Adipocyte (in vitro differentiated cells): ENCODE data around the gene COPE.
"Not testable (repeated sequence)": the region's sequence is repeated elsewhere in the genome, so short reads cannot be mapped to it uniquely, and the experiment has no call there.

Experiments used
- DNase-seq: peaks from one replicate; pipeline ENCODE4 v3.0.0-alpha.2; 2015; ENCODE audit warnings: low read depth
- H3K27me3 ChIP-seq: replicated peaks from 2 replicates; pipeline ENCODE4 v1.7.0; 2013; ENCODE audit warnings: mild to moderate bottlenecking, low read length, moderate library complexity; ENCODE audit not compliant: control insufficient read depth, insufficient read depth
- H3K36me3 ChIP-seq: 2 replicates; pipeline ENCODE4 v1.7.0; 2013; ENCODE audit warnings: low read length, mild to moderate bottlenecking, moderate library complexity; ENCODE audit not compliant: control insufficient read depth, insufficient read depth, severe bottlenecking
- H3K4me1 ChIP-seq: 2 replicates; pipeline ENCODE4 v1.7.0; 2013; ENCODE audit warnings: mild to moderate bottlenecking, low read length, moderate library complexity; ENCODE audit not compliant: control insufficient read depth, insufficient read depth
- H3K4me3 ChIP-seq: 2 replicates; pipeline ENCODE4 v1.7.0; 2013; ENCODE audit warnings: mild to moderate bottlenecking, low read length, moderate library complexity
- H3K9ac ChIP-seq: 2 replicates; pipeline ENCODE4 v1.7.0; 2013; ENCODE audit warnings: mild to moderate bottlenecking, low read length, moderate library complexity
- H3K9me3 ChIP-seq: 2 replicates; pipeline ENCODE4 v1.7.0; 2013; ENCODE audit warnings: mild to moderate bottlenecking, low read length, moderate library complexity; ENCODE audit not compliant: control insufficient read depth

Gene COPE

DNA sequence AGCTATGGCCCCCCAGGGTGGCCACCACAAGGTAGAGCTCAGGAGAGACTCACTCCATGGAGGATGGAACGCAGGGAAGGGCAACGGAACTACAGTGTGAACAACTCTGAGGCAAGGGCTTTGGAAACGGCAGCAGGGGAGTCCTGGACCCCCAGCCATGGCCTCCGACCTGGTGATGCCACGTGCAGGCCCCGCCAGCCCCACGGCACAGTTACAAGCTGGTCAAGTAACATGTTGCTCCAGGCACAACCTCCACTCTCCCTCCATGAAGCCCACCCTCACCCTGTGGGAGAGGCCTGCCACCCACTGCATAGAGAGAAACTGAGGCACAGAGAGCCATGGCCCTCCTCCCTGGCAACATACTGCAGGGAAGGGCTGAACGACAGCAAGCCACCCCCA, 14.1 kb downstream of the COPE start:
- no peaks in the 10 kb centered on the region for H3K27me3 ChIP-seq
- peaks cover 64% of the 10 kb centered on the region for H3K36me3 ChIP-seq
- no peak overlapping the region for H3K9ac ChIP-seq
- H3K4me1 ChIP-seq, result no peaks in the 10 kb centered on the region
- DNase-seq, result no peak
- no peaks in the 10 kb centered on the region for H3K9me3 ChIP-seq
- no peak overlapping the region for H3K4me3 ChIP-seq

DNA sequence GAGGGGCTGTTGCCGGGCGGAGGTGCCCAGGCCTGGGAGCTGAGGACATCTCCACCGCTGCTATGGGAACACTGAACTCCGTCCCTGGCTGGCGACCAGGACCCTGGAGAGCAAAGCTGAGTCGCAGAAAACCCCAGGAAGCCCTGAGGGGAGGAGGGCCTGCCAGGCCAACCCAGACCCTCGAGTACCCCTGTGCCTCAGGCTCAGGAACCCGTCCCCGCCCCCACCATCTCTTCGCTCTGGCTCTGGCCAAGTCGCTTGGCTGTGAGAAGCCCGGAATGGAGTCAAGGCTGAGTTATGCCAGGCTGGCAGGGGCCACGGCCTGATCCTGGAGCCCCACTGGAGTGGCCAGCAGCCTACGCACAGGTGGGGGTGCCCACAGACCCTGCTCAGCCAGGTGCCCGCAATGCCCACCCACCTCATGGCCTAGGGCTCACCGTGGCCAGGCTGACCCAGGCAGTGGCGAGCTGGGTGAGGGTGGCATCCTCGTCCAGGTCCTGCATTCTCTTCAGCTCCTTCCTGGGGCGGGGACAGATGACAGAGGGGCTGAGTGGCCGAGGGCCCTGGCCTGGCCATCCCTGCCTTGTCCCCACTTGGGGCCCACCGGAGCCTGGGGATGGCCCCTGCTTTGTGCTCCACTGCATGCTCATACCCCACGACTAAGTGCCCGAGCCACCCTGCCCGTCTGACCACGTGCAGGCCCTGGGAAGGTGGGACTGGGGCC, 14.7 kb downstream of the COPE start:
- Histone ChIP-seq H3K27me3 (no peaks in the 10 kb centered on the region), H3K36me3 (peaks cover 63% of the 10 kb centered on the region), H3K9ac (no peak overlapping the region), H3K4me3 (no peak overlapping the region), H3K4me1 (no peaks in the 10 kb centered on the region), H3K9me3 (no peaks in the 10 kb centered on the region)
- DNase-seq, result no peak

DNA sequence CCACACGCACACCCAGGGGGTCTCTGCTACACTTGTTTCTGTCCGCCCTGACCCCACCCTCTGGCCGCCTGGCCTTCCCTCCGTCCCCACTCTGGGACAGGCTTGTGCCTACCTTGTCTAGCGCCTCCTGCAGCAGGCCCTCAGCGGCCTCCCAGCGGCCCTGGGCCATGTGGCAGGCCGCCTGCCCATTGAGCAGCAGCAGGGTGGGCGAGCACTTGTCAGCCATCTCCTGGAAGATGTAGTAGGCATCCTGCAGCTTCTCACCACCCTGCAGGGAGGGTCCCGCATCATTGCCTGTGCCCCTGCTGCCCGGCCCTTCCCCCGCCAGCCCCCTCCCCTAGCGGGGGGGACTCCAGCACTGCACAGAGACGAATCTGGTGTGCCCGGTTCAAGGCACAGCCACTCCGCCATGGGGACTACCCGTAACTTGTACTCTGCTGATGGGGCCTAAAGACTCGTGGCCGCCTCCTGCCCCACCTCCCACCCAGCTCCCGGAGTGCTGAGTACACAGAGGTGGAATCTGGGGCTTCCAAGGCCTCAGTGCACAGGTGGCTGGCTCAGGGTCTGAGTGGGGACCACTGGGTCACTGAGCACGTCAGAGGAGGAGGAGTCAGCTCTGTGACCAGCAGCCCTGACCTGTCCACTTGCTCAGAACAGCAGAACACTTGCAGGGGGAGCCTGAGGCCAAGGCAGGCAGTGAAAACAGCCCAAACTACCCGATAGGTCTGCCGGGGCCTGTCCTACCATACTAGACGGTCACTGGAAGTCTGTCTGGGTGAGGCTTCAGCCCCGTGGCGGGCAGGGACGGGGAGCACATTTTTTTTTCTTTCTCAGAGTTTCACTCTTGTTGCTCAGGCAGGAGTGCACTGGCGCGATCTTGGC, 15.8 kb downstream of the COPE start:
- H3K4me1 ChIP-seq, result no peaks in the 10 kb centered on the region
- peaks cover 62% of the 10 kb centered on the region for H3K36me3 ChIP-seq
- no peak overlapping the region for H3K4me3 ChIP-seq
- no peaks in the 10 kb centered on the region for H3K27me3 ChIP-seq
- no peaks in the 10 kb centered on the region for H3K9me3 ChIP-seq
- H3K9ac ChIP-seq, result no peak overlapping the region
- no peak for DNase-seq

DNA sequence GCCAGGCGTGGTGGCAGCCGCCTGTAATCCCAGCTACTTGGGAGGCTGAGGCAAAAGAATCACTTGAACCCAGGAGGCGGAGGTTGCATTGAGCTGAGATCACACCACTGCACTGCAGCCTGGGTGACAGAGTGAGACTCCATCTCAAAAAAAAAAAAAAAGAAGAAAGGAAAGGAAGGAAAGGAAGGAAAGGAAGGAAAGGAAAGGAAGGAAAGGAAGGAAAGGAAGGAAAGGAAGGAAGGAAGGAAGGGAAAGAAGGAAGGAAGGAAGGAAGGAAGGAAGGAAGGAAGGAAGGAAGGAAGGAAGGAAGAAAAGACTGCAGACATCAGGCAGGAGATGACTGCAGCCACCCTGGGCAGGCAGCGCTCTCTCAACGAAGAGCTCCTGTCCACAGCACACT, 16.7 kb downstream of the COPE start:
- not testable (repeated sequence) for H3K4me1 ChIP-seq, H3K9ac ChIP-seq, H3K27me3 ChIP-seq, DNase-seq, H3K4me3 ChIP-seq, H3K9me3 ChIP-seq
- peaks cover 56% of the 10 kb centered on the region for H3K36me3 ChIP-seq

DNA sequence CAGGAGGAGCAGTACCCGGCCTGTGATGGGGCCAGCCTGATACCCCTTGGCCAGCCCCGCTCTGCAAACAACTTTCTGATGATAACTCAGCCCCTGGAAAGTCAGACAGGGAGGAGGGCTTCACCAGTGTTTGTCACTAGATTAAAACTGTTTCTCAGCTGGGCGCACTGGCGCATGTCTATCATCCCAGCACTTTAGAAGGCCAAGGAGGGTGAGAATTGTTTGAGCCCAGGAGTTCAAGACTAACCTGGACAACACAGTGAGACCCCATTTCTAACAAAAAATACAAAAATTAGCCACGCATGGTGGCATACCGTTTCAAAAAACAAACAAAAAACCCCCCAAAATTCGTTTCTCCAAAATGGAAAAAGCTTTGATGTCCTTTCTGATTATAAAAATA, 17.7 kb downstream of the COPE start:
- no peak overlapping the region for H3K4me3 ChIP-seq
- H3K4me1 ChIP-seq, result no peaks in the 10 kb centered on the region
- H3K9ac ChIP-seq, result no peak overlapping the region
- H3K9me3 ChIP-seq, result no peaks in the 10 kb centered on the region
- DNase-seq, result no peak
- H3K36me3 ChIP-seq, result peaks cover 46% of the 10 kb centered on the region
- no peaks in the 10 kb centered on the region for H3K27me3 ChIP-seq

DNA sequence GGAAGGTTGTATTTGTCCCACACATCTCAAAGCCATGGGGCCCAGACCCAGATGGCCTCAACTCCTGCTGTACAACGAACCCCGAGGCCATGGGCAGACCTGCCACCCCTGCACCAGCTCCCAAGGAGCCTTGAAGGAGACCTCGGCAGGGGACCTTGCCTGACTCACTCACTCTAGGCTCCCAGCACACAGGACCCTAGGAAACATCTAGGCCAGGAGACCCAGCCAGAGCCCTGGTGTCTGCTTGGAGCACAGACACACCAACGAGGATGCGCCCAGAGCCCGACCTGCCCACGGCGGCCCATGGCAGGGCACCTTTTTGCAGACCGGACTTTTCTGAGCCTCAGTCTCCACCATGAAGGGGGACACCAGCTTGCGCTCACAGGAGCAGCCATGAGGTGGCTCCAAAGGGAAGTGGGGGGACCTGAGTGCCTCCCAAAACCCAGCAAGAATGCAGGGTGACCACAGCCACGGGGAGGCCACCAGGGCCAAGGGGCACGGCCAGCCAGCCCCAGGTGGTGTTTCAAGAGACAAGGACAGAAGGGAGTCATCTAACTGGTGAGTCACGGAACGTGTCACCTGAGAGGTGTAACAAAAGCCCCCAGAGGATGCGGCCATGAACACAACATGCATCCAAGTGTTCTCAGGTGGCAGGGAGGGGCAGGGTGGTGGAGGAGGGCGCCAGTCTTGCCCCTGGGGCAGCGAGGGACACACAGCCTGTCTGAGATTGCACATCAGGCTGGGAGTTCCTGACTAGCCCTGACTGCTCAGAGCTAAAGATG, 18.3 kb downstream of the COPE start:
- Histone ChIP-seq H3K4me3 (no peak overlapping the region), H3K4me1 (no peaks in the 10 kb centered on the region), H3K9me3 (no peaks in the 10 kb centered on the region), H3K36me3 (peaks cover 40% of the 10 kb centered on the region), H3K27me3 (no peaks in the 10 kb centered on the region), H3K9ac (no peak overlapping the region)
- no peak for DNase-seq

DNA sequence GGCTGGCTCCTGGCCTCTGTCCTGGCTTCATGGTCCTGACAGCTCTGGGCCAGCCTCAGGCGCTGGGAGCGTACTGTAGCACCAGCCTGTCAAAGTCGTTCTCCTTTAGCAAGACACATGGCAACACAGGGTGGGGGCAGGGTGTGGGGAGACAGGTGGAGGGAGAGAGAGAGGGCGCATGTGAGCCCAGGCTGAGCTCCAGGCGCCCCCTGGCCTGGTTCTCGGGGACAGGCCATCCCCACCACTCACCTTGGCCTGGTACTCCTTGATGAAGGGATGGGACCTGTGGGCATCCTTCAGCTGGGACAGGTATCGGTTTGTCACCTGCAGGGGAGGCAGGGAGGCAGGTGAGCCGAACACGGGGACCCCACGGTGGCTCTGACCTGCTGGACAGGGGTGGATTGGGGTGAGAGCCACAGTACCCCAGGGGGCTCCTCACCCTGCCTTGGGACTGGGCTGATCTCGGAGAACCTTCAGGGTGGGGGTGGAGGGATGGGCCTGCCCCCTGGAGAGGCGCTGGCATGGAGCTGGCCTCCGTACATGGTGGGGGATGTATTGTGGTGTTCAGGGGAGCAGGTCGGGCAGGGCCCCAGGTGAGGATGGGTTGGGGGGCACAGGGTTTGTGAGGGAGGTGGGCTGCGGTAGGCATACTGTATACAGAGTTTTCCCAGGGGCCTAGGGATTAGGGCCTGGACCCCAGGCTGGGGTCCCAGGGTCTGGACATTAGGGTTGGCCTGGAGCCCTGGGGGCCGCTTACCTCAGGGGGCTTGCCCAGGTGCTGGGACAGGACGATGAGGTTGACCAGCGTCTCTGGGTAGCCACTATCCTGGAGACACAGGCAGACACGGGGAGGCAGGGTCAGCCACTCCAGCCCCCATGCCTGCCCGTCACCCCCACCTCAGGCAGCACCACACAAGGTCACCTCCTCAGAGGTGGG, 19.3 kb downstream of the COPE start:
- H3K9ac ChIP-seq, result no peak overlapping the region

DNA sequence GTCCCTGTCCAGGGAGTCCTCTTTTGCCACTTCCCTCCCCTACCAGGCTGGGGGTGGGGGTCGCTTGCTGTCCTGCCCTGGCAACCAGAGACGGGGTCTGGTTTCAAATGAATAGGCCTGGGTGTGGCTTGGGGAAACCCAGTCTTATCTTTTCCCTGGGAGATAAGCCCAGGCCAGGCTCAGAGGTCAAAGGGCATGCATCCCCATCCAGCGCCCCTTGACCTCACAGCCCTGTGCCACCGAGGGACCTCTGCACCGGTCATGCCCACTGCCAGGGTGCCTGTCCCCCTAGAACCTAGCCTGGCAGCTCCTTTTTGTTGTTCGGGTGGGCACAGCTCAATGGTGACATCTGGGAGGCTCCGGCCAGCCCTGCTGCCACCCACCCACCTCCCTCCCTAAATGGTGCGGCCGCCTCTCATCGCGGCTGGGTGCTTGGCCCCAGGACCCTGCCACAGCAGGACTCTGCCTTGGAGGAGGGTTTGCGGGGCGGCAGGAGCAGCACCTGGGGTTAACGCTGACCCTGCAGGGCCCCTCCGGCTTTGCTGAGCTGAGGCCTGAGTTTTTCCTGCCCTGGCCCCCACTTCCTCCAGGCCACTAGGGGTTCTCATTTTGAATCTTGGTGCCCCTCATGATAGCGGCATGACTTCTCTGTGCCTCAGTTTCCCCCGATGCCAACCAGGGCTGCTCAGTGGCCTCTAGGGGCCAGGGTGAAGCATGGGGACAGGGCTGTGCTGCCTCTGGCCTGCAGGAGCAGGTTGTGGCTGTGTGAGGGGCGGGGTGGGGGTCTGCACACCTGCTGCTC, 20.4 kb downstream of the COPE start:
- Histone ChIP-seq H3K4me3 (no peak overlapping the region), H3K9me3 (no peaks in the 10 kb centered on the region), H3K36me3 (peaks cover 29% of the 10 kb centered on the region), H3K4me1 (no peaks in the 10 kb centered on the region), H3K9ac (no peak overlapping the region), H3K27me3 (peaks cover 9% of the 10 kb centered on the region)
- DNase-seq, result no peak

More for the DNA sequence above, 19.3 kb downstream of the COPE start:
- Histone ChIP-seq H3K27me3 (peaks cover 2% of the 10 kb centered on the region), H3K36me3 (peaks cover 30% of the 10 kb centered on the region), H3K4me3 (no peak overlapping the region), H3K9me3 (no peaks in the 10 kb centered on the region), H3K4me1 (no peaks in the 10 kb centered on the region)
- no peak for DNase-seq

DNA sequence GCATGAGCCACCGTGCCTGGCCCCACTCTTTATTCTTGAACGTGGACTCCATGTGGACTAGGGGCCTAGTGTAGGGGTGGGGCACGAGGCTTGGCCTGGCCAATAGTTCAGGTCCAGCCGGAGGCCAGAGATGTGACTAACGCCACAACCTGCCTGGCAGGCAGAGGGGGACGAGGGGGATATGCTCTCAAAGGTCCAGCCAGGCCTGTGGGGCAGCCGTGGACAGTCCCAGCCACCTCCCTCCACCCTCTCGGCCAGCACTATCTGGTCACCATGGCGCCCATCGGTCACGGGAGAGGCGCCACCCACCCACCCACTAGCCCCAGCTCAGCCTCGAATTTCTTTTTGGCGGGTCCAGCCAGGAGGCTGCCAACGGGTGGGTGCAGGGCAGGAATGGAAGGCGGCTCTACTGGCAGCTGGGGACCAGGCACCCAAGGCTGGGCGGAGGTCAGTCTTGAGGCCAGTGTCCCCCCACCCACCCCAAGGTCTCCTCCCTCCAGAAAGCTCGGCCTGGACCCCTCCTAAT, 21.0 kb downstream of the COPE start:
- no peaks in the 10 kb centered on the region for H3K9me3 ChIP-seq
- H3K4me3 ChIP-seq, result no peak overlapping the region
- no peak overlapping the region for H3K9ac ChIP-seq
- H3K4me1 ChIP-seq, result no peaks in the 10 kb centered on the region
- no peak for DNase-seq
- peaks cover 9% of the 10 kb centered on the region for H3K27me3 ChIP-seq
- peaks cover 23% of the 10 kb centered on the region for H3K36me3 ChIP-seq
